CD4-positive, alpha-beta T cell (primary cell): ENCODE data around the gene ADGRL3. TPM values are rescaled to one million over a fixed set of nuclear protein-coding genes. Genes with fewer than 3 reads are reported as not detected.

Experiments used
- ATAC-seq: fragments of 200-7000 bp; cut with Tn5 transposase; one replicate; pipeline ENCODE4 v1.10.0; 2022; ENCODE audit warnings: mild to moderate bottlenecking; ENCODE audit not compliant: poor library complexity
- CTCF ChIA-PET: fragments of 350-600 bp; sonication (Branson Sonifier 250); formaldehyde crosslinking; loops from one replicate; lab custom pipeline; 2021; ENCODE audit warnings: antibody characterized with exemption, inconsistent platforms; lab: Charles Lee
- POLR2A ChIA-PET: fragments of 350-600 bp; sonication (Branson Sonifier 250); formaldehyde crosslinking; loops from one replicate; lab custom pipeline; 2021; ENCODE audit warnings: antibody characterized with exemption, inconsistent platforms; lab: Charles Lee
- DNase-seq, 14 experiments: peaks; one replicate each; pipeline ENCODE4 v3.0.0-alpha.2; 2013 to 2020; ENCODE audit warnings: mixed read lengths in 2 of 14
- H3K27ac ChIP-seq, 2 donors: one replicate each; pipeline versions ENCODE4 v1.5.1 to v1.7.0; 2013; ENCODE audit warnings: low read length in 2 of 2, low read depth in 1 of 2, mild to moderate bottlenecking in 1 of 2
- H3K27me3 ChIP-seq, 2 experiments: 1 replicate in 1 of 2; 2 replicates in 1 of 2; pipeline versions ENCODE4 v1.6.1 to v1.7.0; 2013; ENCODE audit warnings: low read length in 2 of 2, control low read depth in 1 of 2, mild to moderate bottlenecking in 1 of 2, moderate library complexity in 1 of 2; ENCODE audit not compliant: insufficient read depth in 2 of 2, control insufficient read depth in 1 of 2
- H3K36me3 ChIP-seq: one replicate; pipeline ENCODE4 v1.6.1; 2013; ENCODE audit warnings: low read length, control low read depth; ENCODE audit not compliant: insufficient read depth
- H3K4me1 ChIP-seq: one replicate; pipeline ENCODE4 v1.6.1; 2013; ENCODE audit warnings: low read length, control low read depth; ENCODE audit not compliant: insufficient read depth
- H3K4me3 ChIP-seq: one replicate; pipeline ENCODE4 v1.5.1; 2013; ENCODE audit warnings: mild to moderate bottlenecking, low read length, moderate library complexity
- H3K9me3 ChIP-seq, 2 experiments: 1 replicate in 1 of 2; 2 replicates in 1 of 2; pipeline versions ENCODE4 v1.6.1 to v1.7.0; 2013; ENCODE audit warnings: low read length in 2 of 2, mild to moderate bottlenecking in 2 of 2, control low read depth in 1 of 2, moderate library complexity in 1 of 2; ENCODE audit not compliant: control insufficient read depth in 1 of 2, insufficient read depth in 1 of 2
- H3K27ac Mint-ChIP-seq: one replicate; pipeline ENCODE4 v1.8.0; 2020; ENCODE audit warnings: mixed read lengths
- H3K27me3 Mint-ChIP-seq: one replicate; pipeline ENCODE4 v1.8.0; 2021; ENCODE audit warnings: mixed read lengths
- H3K36me3 Mint-ChIP-seq: one replicate; pipeline ENCODE4 v1.8.0; 2021; ENCODE audit warnings: low read depth, mixed read lengths
- H3K4me1 Mint-ChIP-seq: one replicate; pipeline ENCODE4 v1.8.0; 2021; ENCODE audit warnings: low read depth, mixed read lengths
- H3K4me3 Mint-ChIP-seq: one replicate; pipeline ENCODE4 v1.8.0; 2020; ENCODE audit warnings: mild to moderate bottlenecking, mixed read lengths
- H3K9me3 Mint-ChIP-seq: one replicate; pipeline ENCODE4 v1.8.0; 2020; ENCODE audit warnings: mixed read lengths
- intact Hi-C, 2 experiments: fragments of 100-400 bp; cut with DNase I in 1 of 2; cut with micrococcal nuclease in 1 of 2; formaldehyde crosslinking; loops; one replicate each; pipeline versions ENCODE4 v1.15.1 to v1.9.0; 2023 to 2025; cut with DNase I, micrococcal nuclease
- total RNA-seq, 174 experiments: library from RNA in 2 of 174; stranded (reverse) in 2 of 174; gene quantifications; one replicate each; pipeline ENCODE4 v1.2.3 and lab custom pipeline; 2021 to 2026
- TF ChIP-seq, protein P1 (sequence below): fragments of 200-600 bp; IDR thresholded peaks from one replicate; pipeline ENCODE4 v1.8.0; 2022; ENCODE audit warnings: antibody characterized with exemption, mild to moderate bottlenecking

Gene ADGRL3
- total RNA-seq, 2 experiments from 2014 or later = not detected

DNA sequence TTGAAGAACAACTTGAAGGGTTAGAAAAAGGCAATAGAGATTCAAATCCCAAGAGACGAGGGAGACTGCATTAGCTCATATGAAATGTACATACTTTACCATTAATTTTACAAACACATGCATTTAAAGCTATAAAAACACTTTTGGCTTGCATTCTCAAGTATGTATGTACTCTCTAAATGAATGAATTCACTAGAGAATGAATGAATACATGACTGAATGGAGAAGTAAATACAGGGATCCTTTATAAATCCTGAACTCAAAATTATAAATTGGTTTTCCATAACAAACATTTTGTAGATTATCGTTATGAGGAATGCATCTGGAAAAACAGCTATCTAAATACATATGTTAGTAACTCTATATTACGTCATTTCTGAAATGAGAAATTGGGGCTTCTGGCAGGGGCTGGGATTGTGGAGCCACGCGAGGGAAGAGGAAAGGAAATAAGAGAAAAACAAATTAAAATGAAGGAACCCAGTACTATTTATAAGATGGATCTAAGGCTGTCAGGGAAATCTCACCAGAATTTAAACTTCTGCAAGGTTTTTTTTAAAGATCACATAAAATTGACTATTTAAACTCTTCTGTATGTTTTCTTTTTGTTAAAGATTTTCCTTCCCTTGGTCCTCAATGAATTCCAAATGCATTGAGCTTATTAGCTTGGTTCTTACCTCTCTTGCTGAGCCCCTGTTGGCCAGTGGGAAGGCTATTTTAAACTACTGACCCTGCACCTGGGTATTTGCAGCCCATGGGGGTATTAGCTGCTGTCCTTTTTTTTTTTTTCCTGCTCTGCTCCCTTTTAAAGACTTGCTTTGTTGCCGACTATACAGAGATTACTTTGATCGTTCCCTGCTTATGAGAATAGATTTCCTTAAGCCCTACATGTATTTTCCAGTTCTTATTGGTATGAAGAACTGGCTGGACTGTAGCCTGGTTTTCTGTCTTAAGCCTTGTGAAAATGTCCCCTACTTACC, 207.8 kb downstream of the ADGRL3 start:
- Mint-ChIP-seq H3K27me3 (no peaks in the 10 kb centered on the region), H3K36me3 (no peaks in the 10 kb centered on the region), H3K4me1 (no peaks in the 10 kb centered on the region), H3K27ac (no peak overlapping the region), H3K9me3 (no peaks in the 10 kb centered on the region), H3K4me3 (no peak overlapping the region)
- H3K4me3 ChIP-seq = no peak overlapping the region
- no peaks in the 10 kb centered on the region for H3K27me3 ChIP-seq
- intact Hi-C loops = no loop called here
- TF ChIP-seq, protein P1, sequence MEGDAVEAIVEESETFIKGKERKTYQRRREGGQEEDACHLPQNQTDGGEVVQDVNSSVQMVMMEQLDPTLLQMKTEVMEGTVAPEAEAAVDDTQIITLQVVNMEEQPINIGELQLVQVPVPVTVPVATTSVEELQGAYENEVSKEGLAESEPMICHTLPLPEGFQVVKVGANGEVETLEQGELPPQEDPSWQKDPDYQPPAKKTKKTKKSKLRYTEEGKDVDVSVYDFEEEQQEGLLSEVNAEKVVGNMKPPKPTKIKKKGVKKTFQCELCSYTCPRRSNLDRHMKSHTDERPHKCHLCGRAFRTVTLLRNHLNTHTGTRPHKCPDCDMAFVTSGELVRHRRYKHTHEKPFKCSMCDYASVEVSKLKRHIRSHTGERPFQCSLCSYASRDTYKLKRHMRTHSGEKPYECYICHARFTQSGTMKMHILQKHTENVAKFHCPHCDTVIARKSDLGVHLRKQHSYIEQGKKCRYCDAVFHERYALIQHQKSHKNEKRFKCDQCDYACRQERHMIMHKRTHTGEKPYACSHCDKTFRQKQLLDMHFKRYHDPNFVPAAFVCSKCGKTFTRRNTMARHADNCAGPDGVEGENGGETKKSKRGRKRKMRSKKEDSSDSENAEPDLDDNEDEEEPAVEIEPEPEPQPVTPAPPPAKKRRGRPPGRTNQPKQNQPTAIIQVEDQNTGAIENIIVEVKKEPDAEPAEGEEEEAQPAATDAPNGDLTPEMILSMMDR = no peak
- H3K4me1 ChIP-seq = no peaks in the 10 kb centered on the region
- H3K27ac ChIP-seq = no peak overlapping the region
- H3K9me3 ChIP-seq = no peaks in the 10 kb centered on the region
- POLR2A ChIA-PET = no interaction called here
- CTCF ChIA-PET = no interaction called here
- ATAC-seq (no peak), DNase-seq (no peak)
- H3K36me3 ChIP-seq = no peaks in the 10 kb centered on the region

DNA sequence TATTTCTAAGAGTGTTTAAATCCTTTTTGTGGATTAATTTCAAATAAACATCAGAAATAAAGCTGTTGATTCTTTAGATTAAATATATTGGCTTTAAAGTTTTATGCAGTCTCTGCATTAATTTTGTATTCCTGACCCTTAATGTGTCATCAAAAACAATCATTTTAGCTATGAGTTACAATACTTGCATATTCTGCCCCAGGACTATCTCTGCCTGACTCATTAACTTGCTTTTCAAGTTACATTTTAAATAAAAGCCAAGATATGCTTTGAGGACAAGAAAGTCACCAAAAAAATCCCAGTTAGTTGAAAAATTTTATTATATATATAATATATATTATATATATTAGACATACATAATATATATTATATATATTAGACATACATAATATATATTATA, 208.7 kb downstream of the ADGRL3 start:
- H3K4me3 ChIP-seq = no peak overlapping the region
- no peak overlapping the region for H3K4me3 Mint-ChIP-seq
- H3K9me3 Mint-ChIP-seq = no peaks in the 10 kb centered on the region
- H3K4me1 ChIP-seq = no peaks in the 10 kb centered on the region
- no peaks in the 10 kb centered on the region for H3K27me3 Mint-ChIP-seq
- TF ChIP-seq, protein P1 = no peak
- no peaks in the 10 kb centered on the region for H3K27me3 ChIP-seq
- ATAC-seq (no peak), DNase-seq (no peak)
- no peaks in the 10 kb centered on the region for H3K36me3 Mint-ChIP-seq
- no peak overlapping the region for H3K27ac Mint-ChIP-seq
- ChIA-PET CTCF (no interaction called here), POLR2A (no interaction called here)
- H3K9me3 ChIP-seq = no peaks in the 10 kb centered on the region
- no peaks in the 10 kb centered on the region for H3K36me3 ChIP-seq
- no peaks in the 10 kb centered on the region for H3K4me1 Mint-ChIP-seq
- intact Hi-C loops = no loop called here
- no peak overlapping the region for H3K27ac ChIP-seq

DNA sequence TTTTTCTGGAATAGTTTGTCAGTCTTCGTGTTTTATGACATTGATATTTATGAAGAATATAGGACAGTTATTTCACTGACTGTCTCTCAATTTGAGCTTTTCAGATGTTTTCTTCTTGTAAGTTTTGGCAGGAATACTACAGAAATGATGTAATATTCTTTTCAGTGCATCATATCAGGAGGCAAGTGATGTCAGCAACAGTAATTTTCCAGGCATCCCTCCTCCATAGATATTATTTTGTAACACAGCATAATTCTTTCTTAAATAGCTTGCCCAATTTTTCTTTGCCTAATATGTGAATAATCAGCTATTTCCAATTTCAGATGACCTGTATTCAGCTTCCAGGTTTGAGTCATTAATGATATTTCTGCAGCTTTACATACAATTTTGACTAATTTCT, 211.1 kb downstream of the ADGRL3 start:
- H3K4me1 Mint-ChIP-seq = no peaks in the 10 kb centered on the region
- intact Hi-C loops = no loop called here
- H3K4me3 ChIP-seq = no peak overlapping the region
- H3K27me3 Mint-ChIP-seq = no peaks in the 10 kb centered on the region
- no peak overlapping the region for H3K27ac Mint-ChIP-seq
- H3K4me1 ChIP-seq = no peaks in the 10 kb centered on the region
- no peak for ATAC-seq
- DNase-seq = no peak
- ChIA-PET POLR2A (no interaction called here), CTCF (no interaction called here)
- TF ChIP-seq, protein P1 = no peak
- no peak overlapping the region for H3K4me3 Mint-ChIP-seq
- no peaks in the 10 kb centered on the region for H3K36me3 ChIP-seq
- H3K27ac ChIP-seq = no peak overlapping the region
- no peaks in the 10 kb centered on the region for H3K9me3 ChIP-seq
- no peaks in the 10 kb centered on the region for H3K9me3 Mint-ChIP-seq
- no peaks in the 10 kb centered on the region for H3K27me3 ChIP-seq
- no peaks in the 10 kb centered on the region for H3K36me3 Mint-ChIP-seq
